Gastrocnemius medialis (tissue), 4 donors: ENCODE measurements around the gene SEMA6B. TPM values are rescaled to one million over a fixed set of nuclear protein-coding genes. Genes with fewer than 3 reads are reported as not detected.

Experiments used
- ATAC-seq, 2 donors: fragments of 150-250 bp; one replicate each; pipeline ENCODE4 v1.9.1; 2016
- DNase-seq, 2 donors: peaks; one replicate each; pipeline ENCODE4 v3.0.0-alpha.2; 2019
- H3K27ac ChIP-seq, 4 donors: fragments of 200-600 bp; sonication (generic); 1 replicate in 1 of 4; 2 replicates in 3 of 4; pipeline ENCODE4 v1.5.1; 2016 to 2018; ENCODE audit warnings: mild to moderate bottlenecking in 2 of 4, moderate library complexity in 1 of 4
- H3K27me3 ChIP-seq, 3 donors: fragments of 200-600 bp; sonication (generic) in 2 of 3; 1 replicate in 1 of 3; 2 replicates in 2 of 3; pipeline versions ENCODE4 v1.5.1 to v1.6.0; 2016 to 2019; ENCODE audit warnings: mild to moderate bottlenecking in 1 of 3, moderate library complexity in 1 of 3
- H3K36me3 ChIP-seq, 2 donors: fragments of 200-600 bp; sonication (generic) in 1 of 2; one replicate each; pipeline ENCODE4 v1.5.1; 2017 to 2018
- H3K4me1 ChIP-seq, 2 donors: fragments of 200-600 bp; sonication (generic) in 1 of 2; one replicate each; pipeline ENCODE4 v1.5.1; 2016 to 2017; ENCODE audit warnings: mild to moderate bottlenecking in 2 of 2
- H3K4me3 ChIP-seq, 4 donors: fragments of 200-600 bp; sonication (generic) in 3 of 4; 1 replicate in 1 of 4; 2 replicates in 3 of 4; pipeline ENCODE4 v1.5.1; 2016 to 2019; ENCODE audit warnings: mild to moderate bottlenecking in 2 of 4
- H3K9me3 ChIP-seq, 3 donors: fragments of 200-600 bp; sonication (generic) in 2 of 3; 1 replicate in 1 of 3; 2 replicates in 2 of 3; pipeline ENCODE4 v1.5.1; 2016 to 2019
- POLR2A ChIP-seq, 2 donors: fragments of 450-650 bp; IDR thresholded peaks; one replicate each; pipeline ENCODE4 v1.6.1; 2017; ENCODE audit warnings: antibody characterized with exemption in 2 of 2, mild to moderate bottlenecking in 2 of 2, moderate library complexity in 2 of 2
- in situ Hi-C, 4 donors: fragments of 200-750 bp; cut with MboI; loops; one replicate each; pipeline versions ENCODE4 v1.15.0 to v1.8.0; 2017; ENCODE audit warnings: low sequenced_read_pairs in 4 of 4
- intact Hi-C: fragments of 100-400 bp; cut with DNase I; formaldehyde crosslinking; loops from one replicate; pipeline ENCODE4 v1.15.1; 2023; ENCODE audit warnings: low total_unique reads
- total RNA-seq, 4 donors: library from RNA; depleted of rRNA; stranded (reverse); fragments of >200 nt; gene quantifications; one replicate each; pipeline versions ENCODE4 v1.1.0 to v1.2.3, GENCODE V29; 2016
- TF ChIP-seq, protein P1 (sequence below), 5 experiments: fragments of 450-650 bp in 3 of 5; fragments of 200-600 bp in 2 of 5; sonication (generic) in 2 of 5; IDR thresholded peaks in 4 of 5; conservative IDR thresholded peaks in 1 of 5; 1 replicate in 4 of 5; 2 replicates in 1 of 5; pipeline ENCODE4 v1.5.1; 2016 to 2019; ENCODE audit warnings: antibody characterized with exemption in 5 of 5, mild to moderate bottlenecking in 3 of 5, moderate library complexity in 3 of 5

SEMA6B gene
- total RNA-seq, 4 donors from 2014 or later = 1.4 to 3.3 (median 2.6) TPM

GRCh38 chr19:4585556-4585955 lies 26.1 kb upstream of the SEMA6B start:
- Histone ChIP-seq H3K36me3 (no peaks in the 10 kb centered on the region), H3K27me3 (peaks cover 27 to 39% (median 34%) of the 10 kb centered on the region in 3 donors), H3K27ac (no peak overlapping the region), H3K4me1 (peaks cover 0 to 16% of the 10 kb centered on the region in 2 donors), H3K9me3 (no peaks in the 10 kb centered on the region), H3K4me3 (no peak overlapping the region)
- in situ Hi-C loops = no loop called here
- no peak for DNase-seq
- intact Hi-C loops = no loop called here
- no peak for ATAC-seq
- TF ChIP-seq POLR2A (IDR thresholded peaks at IDR 0.05) = no peak
- TF ChIP-seq, protein P1, sequence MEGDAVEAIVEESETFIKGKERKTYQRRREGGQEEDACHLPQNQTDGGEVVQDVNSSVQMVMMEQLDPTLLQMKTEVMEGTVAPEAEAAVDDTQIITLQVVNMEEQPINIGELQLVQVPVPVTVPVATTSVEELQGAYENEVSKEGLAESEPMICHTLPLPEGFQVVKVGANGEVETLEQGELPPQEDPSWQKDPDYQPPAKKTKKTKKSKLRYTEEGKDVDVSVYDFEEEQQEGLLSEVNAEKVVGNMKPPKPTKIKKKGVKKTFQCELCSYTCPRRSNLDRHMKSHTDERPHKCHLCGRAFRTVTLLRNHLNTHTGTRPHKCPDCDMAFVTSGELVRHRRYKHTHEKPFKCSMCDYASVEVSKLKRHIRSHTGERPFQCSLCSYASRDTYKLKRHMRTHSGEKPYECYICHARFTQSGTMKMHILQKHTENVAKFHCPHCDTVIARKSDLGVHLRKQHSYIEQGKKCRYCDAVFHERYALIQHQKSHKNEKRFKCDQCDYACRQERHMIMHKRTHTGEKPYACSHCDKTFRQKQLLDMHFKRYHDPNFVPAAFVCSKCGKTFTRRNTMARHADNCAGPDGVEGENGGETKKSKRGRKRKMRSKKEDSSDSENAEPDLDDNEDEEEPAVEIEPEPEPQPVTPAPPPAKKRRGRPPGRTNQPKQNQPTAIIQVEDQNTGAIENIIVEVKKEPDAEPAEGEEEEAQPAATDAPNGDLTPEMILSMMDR (IDR thresholded peaks at IDR 0.05 in 4 of 5, conservative IDR thresholded peaks at IDR 0.05 in 1 of 5) = no peak

GRCh38 chr19:4584670-4585460 lies 25.4 kb upstream of the SEMA6B start:
- ATAC-seq = no peak
- in situ Hi-C loops = no loop called here
- peaks cover 34 to 45% (median 39%) of the 10 kb centered on the region in 3 donors for H3K27me3 ChIP-seq

GRCh38 chr19:4583961-4584669 lies 24.6 kb upstream of the SEMA6B start:
- peaks cover 0 to 18% of the 10 kb centered on the region in 2 donors for H3K4me1 ChIP-seq
- H3K27me3 ChIP-seq = peaks cover 36 to 47% (median 39%) of the 10 kb centered on the region in 3 donors
- intact Hi-C loops = no loop called here
- H3K36me3 ChIP-seq = no peaks in the 10 kb centered on the region
- no peaks in the 10 kb centered on the region for H3K9me3 ChIP-seq
- ATAC-seq (no peak), DNase-seq (no peak)
- in situ Hi-C loops = no loop called here
- TF ChIP-seq, protein P1 (IDR thresholded peaks at IDR 0.05 in 4 of 5, conservative IDR thresholded peaks at IDR 0.05 in 1 of 5) = no peak
- no peak for TF ChIP-seq POLR2A (IDR thresholded peaks at IDR 0.05)
- peak overlapping the region; percentile 26 to 47 (median 38) for H3K4me3 ChIP-seq
- H3K27ac ChIP-seq = no peak overlapping the region

More at GRCh38 chr19:4584670-4585460, 25.4 kb upstream of the SEMA6B start:
- TF ChIP-seq, protein P1 (IDR thresholded peaks at IDR 0.05 in 4 of 5, conservative IDR thresholded peaks at IDR 0.05 in 1 of 5) = no peak
- no peak for TF ChIP-seq POLR2A (IDR thresholded peaks at IDR 0.05)
- peaks cover 0 to 18% of the 10 kb centered on the region in 2 donors for H3K4me1 ChIP-seq
- H3K9me3 ChIP-seq = no peaks in the 10 kb centered on the region
- no peak for DNase-seq
- intact Hi-C loops = no loop called here
- no peaks in the 10 kb centered on the region for H3K36me3 ChIP-seq
- peak overlapping the region; percentile 26 to 47 (median 38) for H3K4me3 ChIP-seq
- H3K27ac ChIP-seq = no peak overlapping the region

- Histone ChIP-seq H3K27me3 (peaks cover 36 to 47% (median 39%) of the 10 kb centered on the region in 3 donors), H3K4me1 (peaks cover 0 to 18% of the 10 kb centered on the region in 2 donors), H3K9me3 (no peaks in the 10 kb centered on the region), H3K4me3 (no peak overlapping the region), H3K36me3 (no peaks in the 10 kb centered on the region), H3K27ac (no peak overlapping the region)
- DNase-seq (no peak), ATAC-seq (no peak)
- TF ChIP-seq, protein P1 (IDR thresholded peaks at IDR 0.05 in 4 of 5, conservative IDR thresholded peaks at IDR 0.05 in 1 of 5) = no peak
- no peak for TF ChIP-seq POLR2A (IDR thresholded peaks at IDR 0.05)
- intact Hi-C loops = no loop called here
- in situ Hi-C loops = no loop called here
Observed at GRCh38 chr19:4582980-4583842, 23.7 kb upstream of the SEMA6B start.
